Osteoblast (primary cell): ENCODE results near the gene LATS1. TPM values are rescaled to one million over a fixed set of nuclear protein-coding genes. Genes with fewer than 3 reads are reported as not detected.
"Not testable (repeated sequence)": the region's sequence is repeated elsewhere in the genome, so short reads cannot be mapped to it uniquely, and the experiment has no call there.

ENCODE experiments used
- DNase-seq: peaks from one replicate; pipeline ENCODE4 v3.0.0; 2011; ENCODE audit warnings: low spot score, mixed read lengths; ENCODE audit not compliant: insufficient read length; ENCODE audit errors: missing footprints
- H2AFZ ChIP-seq: 2 replicates; pipeline ENCODE4 v1.6.0; 2011; ENCODE audit warnings: mild to moderate bottlenecking, low read length
- H3K27ac ChIP-seq: 2 replicates; pipeline ENCODE4 v1.5.1; 2011; ENCODE audit warnings: mild to moderate bottlenecking, low read depth, low read length, moderate library complexity
- H3K27me3 ChIP-seq: 2 replicates; pipeline ENCODE4 v1.6.0; 2012; ENCODE audit warnings: mild to moderate bottlenecking, control low read depth, inconsistent platforms, low read length, moderate library complexity; ENCODE audit not compliant: insufficient read depth
- H3K36me3 ChIP-seq: 2 replicates; pipeline ENCODE4 v1.5.1; 2011; ENCODE audit warnings: mild to moderate bottlenecking, low read length, control low read depth, moderate library complexity; ENCODE audit not compliant: insufficient read depth
- H3K4me1 ChIP-seq: 2 replicates; pipeline ENCODE4 v1.5.1; 2011; ENCODE audit warnings: mild to moderate bottlenecking, low read length, control low read depth, moderate library complexity; ENCODE audit not compliant: insufficient read depth
- H3K4me2 ChIP-seq: 2 replicates; pipeline ENCODE4 v1.6.0; 2011; ENCODE audit warnings: mild to moderate bottlenecking, low read length; ENCODE audit not compliant: insufficient read depth
- H3K4me3 ChIP-seq: fragments of 200-600 bp; sonication (generic); 3 replicates; pipeline ENCODE4 v1.5.1; 2012; ENCODE audit warnings: mild to moderate bottlenecking, low read length, inconsistent platforms; ENCODE audit not compliant: insufficient read depth
- H3K79me2 ChIP-seq: 2 replicates; pipeline ENCODE4 v1.6.0; 2012; ENCODE audit warnings: mild to moderate bottlenecking, low read length, control low read depth, inconsistent platforms; ENCODE audit not compliant: insufficient read depth
- H3K9me3 ChIP-seq: 2 replicates; pipeline ENCODE4 v1.5.1; 2011; ENCODE audit warnings: low read depth, low read length, control low read depth
- H4K20me1 ChIP-seq: 2 replicates; pipeline ENCODE4 v1.6.0; 2012; ENCODE audit warnings: mild to moderate bottlenecking, low read length, control low read depth; ENCODE audit not compliant: insufficient read depth
- CTCF ChIP-seq: IDR thresholded peaks from 2 replicates; pipeline ENCODE4 v1.5.1; 2011; ENCODE audit warnings: mild to moderate bottlenecking, low read depth, low read length, moderate library complexity; ENCODE audit errors: extremely low read depth
- total RNA-seq: library from RNA; depleted of rRNA; stranded (reverse); fragments of >200 nt; gene quantifications from 2 replicates; pipeline ENCODE4 v1.2.3, GENCODE V29; 2012

Gene LATS1
- total RNA-seq, 1 donor = 25.0 TPM

- Histone ChIP-seq H3K4me1 (peaks cover 9% of the 10 kb centered on the region), H3K27me3 (no peaks in the 10 kb centered on the region), H4K20me1 (peaks cover 27% of the 10 kb centered on the region), H3K36me3 (no peaks in the 10 kb centered on the region), H3K4me2 (no peak overlapping the region), H3K9me3 (no peaks in the 10 kb centered on the region), H3K4me3 (no peak overlapping the region), H2AFZ (no peak overlapping the region), H3K79me2 (peaks cover 83% of the 10 kb centered on the region), H3K27ac (no peak overlapping the region)
- no peak for TF ChIP-seq CTCF
- peak; percentile 43 for DNase-seq
These were observed 34.9 kb upstream of the LATS1 start for GRCh38 chr6:149752600-149753373.

GRCh38 chr6:149751920-149752319, 34.0 kb upstream of the LATS1 start:
- not testable (repeated sequence) for H3K4me2 ChIP-seq, H3K27me3 ChIP-seq, H3K4me3 ChIP-seq, H2AFZ ChIP-seq, H3K9me3 ChIP-seq, H3K4me1 ChIP-seq, DNase-seq, H3K36me3 ChIP-seq, H3K27ac ChIP-seq
- Histone ChIP-seq H4K20me1 (peaks cover 27% of the 10 kb centered on the region), H3K79me2 (peaks cover 74% of the 10 kb centered on the region)

- no peak for DNase-seq
- no peak overlapping the region for H2AFZ ChIP-seq
- peaks cover 68% of the 10 kb centered on the region for H3K79me2 ChIP-seq
- H3K4me1 ChIP-seq = peaks cover 9% of the 10 kb centered on the region
- peak overlapping the region; percentile 90 for H3K4me2 ChIP-seq
- peaks cover 27% of the 10 kb centered on the region for H4K20me1 ChIP-seq
- no peaks in the 10 kb centered on the region for H3K36me3 ChIP-seq
- TF ChIP-seq CTCF = no peak
- H3K27ac ChIP-seq = peak overlapping the region; percentile 47
- no peaks in the 10 kb centered on the region for H3K9me3 ChIP-seq
- H3K27me3 ChIP-seq = no peaks in the 10 kb centered on the region
- H3K4me3 ChIP-seq = peak overlapping the region; percentile 95
These were observed 33.3 kb upstream of the LATS1 start for GRCh38 chr6:149751239-149751638.

GRCh38 chr6:149750136-149750609, 32.3 kb upstream of the LATS1 start:
- no peak for TF ChIP-seq CTCF
- Histone ChIP-seq H3K27me3 (no peaks in the 10 kb centered on the region), H3K4me3 (peak overlapping the region; percentile 95), H3K4me1 (peaks cover 15% of the 10 kb centered on the region), H4K20me1 (peaks cover 18% of the 10 kb centered on the region), H3K9me3 (no peaks in the 10 kb centered on the region), H3K4me2 (peak overlapping the region; percentile 90), H3K27ac (peak overlapping the region; percentile 47), H2AFZ (peak overlapping the region; percentile 93), H3K36me3 (no peaks in the 10 kb centered on the region), H3K79me2 (peaks cover 68% of the 10 kb centered on the region)
- DNase-seq = peak; percentile 90
